Astrocyte (in vitro differentiated cells and primary cell): ENCODE measurements around the gene COPS9. TPM values are rescaled to one million over a fixed set of nuclear protein-coding genes. Genes with fewer than 3 reads are reported as not detected.

Source experiments
- DNase-seq: peaks from one replicate; pipeline ENCODE4 v3.0.0-alpha.2; 2010; ENCODE audit warnings: low read depth
- FAIRE-seq: peaks from 2 replicates; lab custom pipeline; 2011; peaks lifted over from hg19 to GRCh38; lab: Jason Lieb, UNC
- H2AFZ ChIP-seq: 2 replicates; pipeline ENCODE4 v1.6.0; 2012; ENCODE audit warnings: low read depth, low read length, inconsistent platforms
- H3K27ac ChIP-seq: 2 replicates; pipeline ENCODE4 v1.5.1; 2011; ENCODE audit warnings: low read depth, low read length, inconsistent platforms
- H3K27me3 ChIP-seq: 2 replicates; pipeline ENCODE4 v1.6.0; 2011; ENCODE audit warnings: low read length, inconsistent platforms; ENCODE audit not compliant: insufficient read depth
- H3K36me3 ChIP-seq: 2 replicates; pipeline ENCODE4 v1.5.1; 2011; ENCODE audit warnings: low read length, inconsistent platforms; ENCODE audit not compliant: insufficient read depth
- H3K4me1 ChIP-seq: 2 replicates; pipeline ENCODE4 v1.5.1; 2011; ENCODE audit warnings: low read length, inconsistent platforms; ENCODE audit not compliant: insufficient read depth
- H3K4me2 ChIP-seq: 2 replicates; pipeline ENCODE4 v1.6.0; 2012; ENCODE audit warnings: low read length, inconsistent platforms
- H3K4me3 ChIP-seq: 2 replicates; pipeline ENCODE4 v1.5.1; 2011; ENCODE audit warnings: low read depth, mild to moderate bottlenecking, low read length, inconsistent platforms; ENCODE audit not compliant: insufficient read depth
- H3K79me2 ChIP-seq: 2 replicates; pipeline ENCODE4 v1.6.0; 2012; ENCODE audit warnings: mild to moderate bottlenecking, low read length, inconsistent platforms; ENCODE audit not compliant: insufficient read depth
- H3K9ac ChIP-seq: 2 replicates; pipeline ENCODE4 v1.6.0; 2012; ENCODE audit warnings: mild to moderate bottlenecking, low read length, inconsistent platforms
- H3K9me3 ChIP-seq: 2 replicates; pipeline ENCODE4 v1.5.1; 2012; ENCODE audit warnings: low read depth, mild to moderate bottlenecking, low read length, inconsistent platforms; ENCODE audit not compliant: insufficient read depth
- H4K20me1 ChIP-seq: 2 replicates; pipeline ENCODE4 v1.6.0; 2012; ENCODE audit warnings: low read length, inconsistent platforms; ENCODE audit not compliant: insufficient read depth
- H3K27ac Mint-ChIP-seq: one replicate; pipeline ENCODE4 v1.8.0; 2021; ENCODE audit warnings: mild to moderate bottlenecking, mixed read lengths; ENCODE audit not compliant: unreplicated experiment
- H3K27me3 Mint-ChIP-seq: one replicate; pipeline ENCODE4 v1.8.0; 2021; ENCODE audit warnings: low read depth, mixed read lengths; ENCODE audit not compliant: unreplicated experiment
- H3K36me3 Mint-ChIP-seq: one replicate; pipeline ENCODE4 v1.8.0; 2021; ENCODE audit warnings: low read depth, mixed read lengths; ENCODE audit not compliant: unreplicated experiment
- H3K4me1 Mint-ChIP-seq: one replicate; pipeline ENCODE4 v1.8.0; 2021; ENCODE audit warnings: low read depth, mixed read lengths; ENCODE audit not compliant: unreplicated experiment
- H3K4me3 Mint-ChIP-seq: one replicate; pipeline ENCODE4 v1.8.0; 2021; ENCODE audit warnings: mild to moderate bottlenecking, moderate library complexity, mixed read lengths; ENCODE audit not compliant: unreplicated experiment
- H3K9me3 Mint-ChIP-seq: one replicate; pipeline ENCODE4 v1.8.0; 2021; ENCODE audit warnings: mild to moderate bottlenecking, mixed read lengths; ENCODE audit not compliant: unreplicated experiment
- CTCF ChIP-seq: IDR thresholded peaks from 2 replicates; pipeline ENCODE4 v1.5.1; 2011; ENCODE audit warnings: low read depth, mild to moderate bottlenecking, inconsistent platforms, low read length, moderate library complexity; ENCODE audit not compliant: insufficient read depth
- EZH2 ChIP-seq: IDR thresholded peaks from 2 replicates; pipeline ENCODE4 v1.6.1; 2012; ENCODE audit warnings: mild to moderate bottlenecking, low read length, inconsistent platforms; ENCODE audit not compliant: insufficient read depth
- total RNA-seq: library from RNA; stranded (reverse); gene quantifications from 2 replicates; pipeline ENCODE4 v1.2.1, GENCODE V29; 2021

Gene COPS9
- total RNA-seq, 1 donor from 2014 or later, result 192 TPM

GRCh38 chr2:240179941-240180666 is 44.0 kb upstream of the COPS9 start:
- no peaks in the 10 kb centered on the region for H3K79me2 ChIP-seq
- no peaks in the 10 kb centered on the region for H4K20me1 ChIP-seq
- H3K27me3 Mint-ChIP-seq, result peaks cover 74% of the 10 kb centered on the region
- peaks cover 2% of the 10 kb centered on the region for H3K36me3 Mint-ChIP-seq
- DNase-seq (no peak), FAIRE-seq (no peak)
- peaks cover 25% of the 10 kb centered on the region for H3K27me3 ChIP-seq
- no peak overlapping the region for H3K27ac ChIP-seq
- H3K4me2 ChIP-seq, result no peak overlapping the region
- H3K9me3 ChIP-seq, result no peaks in the 10 kb centered on the region
- H3K9ac ChIP-seq, result no peak overlapping the region
- no peak for TF ChIP-seq CTCF
- TF ChIP-seq EZH2, result no peak
- H3K4me1 Mint-ChIP-seq, result no peaks in the 10 kb centered on the region
- no peak overlapping the region for H3K4me3 ChIP-seq
- no peaks in the 10 kb centered on the region for H3K4me1 ChIP-seq
- no peak overlapping the region for H2AFZ ChIP-seq
- H3K27ac Mint-ChIP-seq, result no peak overlapping the region
- peaks cover 14% of the 10 kb centered on the region for H3K9me3 Mint-ChIP-seq
- no peak overlapping the region for H3K4me3 Mint-ChIP-seq
- H3K36me3 ChIP-seq, result no peaks in the 10 kb centered on the region

GRCh38 chr2:240179186-240179815 is 43.2 kb upstream of the COPS9 start:
- TF ChIP-seq EZH2, result no peak
- no peak for TF ChIP-seq CTCF
- no peaks in the 10 kb centered on the region for H4K20me1 ChIP-seq
- Mint-ChIP-seq H3K27ac (no peak overlapping the region), H3K36me3 (no peaks in the 10 kb centered on the region), H3K9me3 (peaks cover 7% of the 10 kb centered on the region), H3K27me3 (peaks cover 66% of the 10 kb centered on the region), H3K4me3 (no peak overlapping the region), H3K4me1 (no peaks in the 10 kb centered on the region)
- no peaks in the 10 kb centered on the region for H3K36me3 ChIP-seq
- no peak overlapping the region for H3K4me2 ChIP-seq
- H3K79me2 ChIP-seq, result no peaks in the 10 kb centered on the region
- no peak for DNase-seq
- H3K4me1 ChIP-seq, result no peaks in the 10 kb centered on the region
- no peak overlapping the region for H2AFZ ChIP-seq
- no peak overlapping the region for H3K27ac ChIP-seq
- FAIRE-seq, result no peak
- no peak overlapping the region for H3K9ac ChIP-seq
- peaks cover 28% of the 10 kb centered on the region for H3K27me3 ChIP-seq
- H3K4me3 ChIP-seq, result no peak overlapping the region
- H3K9me3 ChIP-seq, result no peaks in the 10 kb centered on the region

GRCh38 chr2:240178564-240178963 is 42.5 kb upstream of the COPS9 start:
- Histone ChIP-seq H3K36me3 (no peaks in the 10 kb centered on the region), H3K9ac (no peak overlapping the region), H3K79me2 (no peaks in the 10 kb centered on the region), H3K4me3 (no peak overlapping the region), H2AFZ (no peak overlapping the region), H3K9me3 (no peaks in the 10 kb centered on the region), H3K4me2 (no peak overlapping the region), H3K4me1 (no peaks in the 10 kb centered on the region), H3K27me3 (peaks cover 32% of the 10 kb centered on the region), H3K27ac (no peak overlapping the region), H4K20me1 (no peaks in the 10 kb centered on the region)
- Mint-ChIP-seq H3K4me3 (no peak overlapping the region), H3K9me3 (peaks cover 6% of the 10 kb centered on the region), H3K4me1 (no peaks in the 10 kb centered on the region), H3K27me3 (peaks cover 63% of the 10 kb centered on the region), H3K36me3 (no peaks in the 10 kb centered on the region), H3K27ac (no peak overlapping the region)
- DNase-seq (no peak), FAIRE-seq (no peak)
- TF ChIP-seq EZH2 (no peak), CTCF (no peak)
